HG02981 (cell line): Measurements from ENCODE around the gene KRT78.

Experiments used
- ATAC-seq: cut with Tn5 transposase; IDR thresholded peaks from one replicate; pipeline ENCODE4 v1.9.1; 2021; ENCODE audit warnings: mild to moderate bottlenecking, moderate library complexity; ENCODE audit not compliant: unreplicated experiment

KRT78 gene

DNA sequence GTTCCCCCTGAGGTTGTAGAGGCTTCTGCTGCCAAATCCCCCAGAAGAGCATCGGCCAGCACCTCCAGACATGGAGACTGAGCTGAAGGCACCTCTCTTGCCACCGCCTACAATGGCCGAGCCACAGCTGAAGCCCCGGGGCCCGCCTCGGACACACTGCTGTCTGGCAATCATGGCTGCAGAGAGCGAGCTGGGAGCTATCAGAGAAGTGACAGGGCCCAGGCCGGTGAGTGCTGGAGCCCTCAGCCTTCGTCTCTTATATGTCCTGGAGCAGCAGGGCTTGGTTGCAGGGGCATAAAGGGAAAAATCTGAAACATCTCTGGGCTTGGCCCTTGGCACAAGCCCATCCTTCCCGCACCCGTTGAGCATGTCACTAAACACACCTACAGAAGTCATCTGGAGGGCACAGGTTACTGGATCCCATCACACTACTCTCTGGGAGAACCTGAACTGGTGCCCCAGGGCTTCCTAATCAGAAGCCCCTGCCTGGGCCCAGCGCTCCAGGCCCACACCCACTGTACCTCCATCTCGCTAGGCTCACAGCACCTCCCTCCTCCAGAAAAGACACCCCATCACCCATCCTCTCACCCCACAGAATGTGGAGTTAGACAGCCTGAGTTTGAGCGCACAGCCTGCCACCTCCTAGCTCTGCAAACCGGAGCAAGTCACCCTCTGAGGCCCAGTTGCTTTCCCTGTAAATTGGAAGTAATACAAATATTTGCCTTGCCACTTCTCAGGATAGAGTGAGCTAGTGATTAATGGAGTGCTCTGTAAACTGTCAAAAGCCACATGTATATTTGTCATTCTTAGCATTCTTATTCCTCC, 34.7 kb downstream of the KRT78 start, which contains the start of gene KRT4:
Gene KRT4, minus strand, starts transcription at position 232 of the 825 bp plus-strand sequence. Its CDS starts 58 bp downstream, at position 174.
- no peak for ATAC-seq

DNA sequence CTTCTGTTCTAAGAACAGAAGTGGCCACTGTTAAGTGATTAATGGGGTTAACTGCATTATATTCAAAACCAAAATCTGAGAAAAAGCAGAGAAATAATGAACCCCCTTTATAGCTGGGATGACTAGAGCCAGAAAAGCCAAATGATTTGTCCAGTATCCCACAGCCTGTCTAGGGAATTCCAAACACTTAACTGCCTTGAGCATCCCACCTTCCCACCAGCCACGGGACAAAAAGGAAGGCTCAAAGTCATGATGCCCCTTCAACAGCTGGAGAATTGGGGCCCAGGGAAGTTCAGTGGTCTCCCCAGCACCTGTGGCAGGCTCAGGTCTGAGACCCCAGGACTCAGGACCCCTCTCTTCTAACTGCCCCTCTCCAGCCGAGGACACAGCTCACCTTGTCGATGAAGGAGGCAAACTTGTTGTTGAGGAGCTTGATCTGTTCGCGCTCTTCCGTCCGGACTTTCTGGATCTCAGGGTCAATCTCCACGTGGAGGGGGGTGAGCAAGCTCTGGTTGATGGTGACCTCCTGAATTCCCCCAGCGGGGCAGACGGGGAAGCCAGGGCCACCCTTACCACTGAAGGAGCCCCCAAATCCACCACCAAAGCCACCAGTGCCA, 35.5 kb downstream of the KRT78 start:
- ATAC-seq = no peak

DNA sequence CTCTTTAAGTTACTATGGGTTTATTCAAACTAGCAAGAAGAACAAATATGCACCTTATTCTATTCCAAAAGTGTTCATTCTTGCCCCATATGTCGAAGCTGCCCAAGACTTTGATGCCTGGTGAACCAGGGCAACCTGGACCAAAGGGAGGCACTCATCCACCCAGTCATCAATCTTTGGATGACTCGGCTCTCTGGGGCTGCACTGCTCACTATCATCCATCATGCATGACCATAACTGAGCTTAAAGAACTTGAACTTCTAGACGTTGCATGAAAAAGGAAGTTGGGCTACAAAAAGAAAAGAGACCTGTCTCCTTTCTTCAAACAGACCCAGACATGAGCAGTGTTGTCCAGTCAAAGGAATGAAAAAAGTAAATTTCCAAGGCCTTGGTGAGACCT, 36.0 kb downstream of the KRT78 start:
- ATAC-seq = no peak

DNA sequence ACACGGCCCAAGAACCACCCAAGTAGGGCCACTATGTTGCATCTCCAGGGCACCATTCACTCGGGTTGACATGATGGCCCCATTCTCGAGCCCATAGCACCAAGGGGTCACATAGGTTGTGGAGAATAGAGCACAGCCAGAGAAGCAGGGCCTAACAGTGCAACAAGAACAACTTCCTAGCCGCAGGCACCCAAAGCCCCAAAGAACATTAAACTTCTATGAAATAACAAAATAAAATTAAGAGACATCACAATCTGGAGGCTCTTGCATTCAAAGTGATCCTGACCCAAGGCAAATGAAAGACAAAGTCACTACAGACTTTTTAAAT, 36.8 kb downstream of the KRT78 start:
- no peak for ATAC-seq

DNA sequence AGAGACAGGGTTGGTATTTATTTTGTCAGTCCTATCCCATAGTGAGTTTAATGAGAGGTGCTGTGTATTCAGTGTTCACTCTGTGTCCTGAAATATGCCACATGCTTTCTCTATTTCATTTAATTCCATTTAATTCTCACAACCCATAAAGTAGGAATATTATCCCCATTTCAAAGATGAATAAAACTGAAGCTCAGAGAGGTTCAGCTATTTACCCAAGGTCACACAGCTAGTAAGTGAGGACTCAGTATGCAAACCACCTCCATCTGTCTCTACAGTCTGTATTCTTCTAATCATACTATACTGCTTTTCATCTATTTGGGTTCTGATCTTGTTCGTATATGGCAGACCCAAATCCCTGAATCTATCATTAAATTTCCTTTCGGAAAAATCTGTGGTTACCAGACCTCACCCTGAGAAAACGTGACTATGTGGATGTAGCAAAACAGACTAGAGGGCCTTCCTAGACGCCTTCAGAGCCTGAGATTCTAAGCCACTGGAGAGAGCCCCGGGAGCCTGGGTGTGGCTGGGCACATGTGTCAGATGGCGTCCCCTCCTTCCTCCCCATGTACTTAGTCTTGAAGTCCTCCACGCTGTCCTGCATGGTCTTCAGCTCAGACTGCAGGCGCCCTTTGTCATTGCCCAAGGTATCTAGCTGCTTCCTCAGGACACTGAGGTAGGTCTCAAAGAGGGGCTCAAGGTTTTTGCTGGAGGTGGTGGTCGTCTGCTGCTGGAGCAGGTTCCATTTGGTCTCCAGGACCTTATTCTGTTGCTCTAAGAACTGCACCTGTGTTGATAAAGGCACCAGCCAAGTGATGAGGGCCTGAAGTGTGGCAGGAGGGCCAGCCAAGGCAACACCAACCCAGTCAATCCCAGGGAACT, 37.4 kb downstream of the KRT78 start:
- ATAC-seq = no peak

DNA sequence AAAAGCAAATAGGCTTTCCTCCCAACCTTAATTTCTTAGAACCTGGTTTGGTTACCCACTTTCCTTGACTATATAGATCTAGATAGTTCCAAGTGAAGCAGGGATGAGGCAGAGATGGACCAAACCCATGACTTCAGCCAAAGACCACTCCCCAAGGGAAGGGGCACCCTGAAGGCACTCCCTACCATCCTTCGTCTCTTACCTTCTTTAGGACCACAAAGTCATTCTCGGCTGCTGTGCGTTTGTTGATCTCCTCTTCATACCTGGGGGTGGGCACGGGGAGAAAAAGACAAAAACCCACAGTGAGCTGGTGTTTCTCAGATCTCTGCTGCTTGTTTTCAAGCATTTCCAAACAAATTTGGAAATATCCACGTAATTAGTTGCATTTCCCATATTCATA, 38.2 kb downstream of the KRT78 start:
- ATAC-seq = no peak

DNA sequence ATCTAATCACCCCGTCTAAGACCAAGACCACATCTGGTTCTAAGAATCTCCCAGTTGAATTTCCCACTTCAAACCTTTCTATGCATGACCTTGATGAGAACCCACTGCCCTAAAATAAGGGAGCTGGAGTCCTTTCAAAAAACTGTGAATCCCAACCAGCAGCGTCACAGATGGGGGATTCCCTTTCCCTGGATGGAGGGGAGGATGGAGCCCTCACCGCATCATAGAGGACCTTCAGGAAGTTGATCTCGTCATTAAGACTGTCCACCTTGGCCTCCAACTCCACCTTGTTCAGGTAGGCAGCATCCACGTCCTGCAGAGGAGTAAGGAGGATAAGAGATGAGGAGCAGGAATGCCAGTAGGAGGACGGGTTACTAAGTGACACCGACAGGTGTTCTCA, 39.6 kb downstream of the KRT78 start:
- ATAC-seq = no peak

DNA sequence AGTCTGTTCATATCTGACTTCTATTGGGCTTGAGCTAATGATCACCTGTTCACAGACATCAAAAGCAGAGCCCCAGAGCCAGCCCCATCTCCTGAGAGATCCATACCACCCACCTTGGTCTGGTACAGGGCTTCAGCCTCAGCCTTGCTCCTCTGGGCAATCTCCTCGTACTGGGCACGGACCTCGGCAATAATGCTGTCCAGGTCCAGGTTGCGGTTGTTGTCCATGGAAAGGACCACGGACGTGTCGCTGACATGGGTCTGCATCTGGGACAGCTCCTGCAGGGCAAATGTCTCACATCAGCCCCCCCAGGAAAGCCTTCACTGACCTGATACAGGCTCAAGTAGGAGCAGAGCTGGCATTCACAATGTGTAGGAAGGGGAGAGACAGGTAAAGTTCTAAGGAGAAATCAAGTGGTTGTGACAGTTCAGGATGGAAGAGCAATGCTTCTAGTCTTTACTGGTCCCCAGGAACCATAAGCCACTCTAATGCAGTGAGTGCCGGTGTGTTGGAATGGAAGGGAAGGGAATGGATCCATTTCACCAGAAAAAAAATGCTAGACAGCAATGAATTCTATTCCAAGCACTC, 40.1 kb downstream of the KRT78 start:
- ATAC-seq = no peak

DNA sequence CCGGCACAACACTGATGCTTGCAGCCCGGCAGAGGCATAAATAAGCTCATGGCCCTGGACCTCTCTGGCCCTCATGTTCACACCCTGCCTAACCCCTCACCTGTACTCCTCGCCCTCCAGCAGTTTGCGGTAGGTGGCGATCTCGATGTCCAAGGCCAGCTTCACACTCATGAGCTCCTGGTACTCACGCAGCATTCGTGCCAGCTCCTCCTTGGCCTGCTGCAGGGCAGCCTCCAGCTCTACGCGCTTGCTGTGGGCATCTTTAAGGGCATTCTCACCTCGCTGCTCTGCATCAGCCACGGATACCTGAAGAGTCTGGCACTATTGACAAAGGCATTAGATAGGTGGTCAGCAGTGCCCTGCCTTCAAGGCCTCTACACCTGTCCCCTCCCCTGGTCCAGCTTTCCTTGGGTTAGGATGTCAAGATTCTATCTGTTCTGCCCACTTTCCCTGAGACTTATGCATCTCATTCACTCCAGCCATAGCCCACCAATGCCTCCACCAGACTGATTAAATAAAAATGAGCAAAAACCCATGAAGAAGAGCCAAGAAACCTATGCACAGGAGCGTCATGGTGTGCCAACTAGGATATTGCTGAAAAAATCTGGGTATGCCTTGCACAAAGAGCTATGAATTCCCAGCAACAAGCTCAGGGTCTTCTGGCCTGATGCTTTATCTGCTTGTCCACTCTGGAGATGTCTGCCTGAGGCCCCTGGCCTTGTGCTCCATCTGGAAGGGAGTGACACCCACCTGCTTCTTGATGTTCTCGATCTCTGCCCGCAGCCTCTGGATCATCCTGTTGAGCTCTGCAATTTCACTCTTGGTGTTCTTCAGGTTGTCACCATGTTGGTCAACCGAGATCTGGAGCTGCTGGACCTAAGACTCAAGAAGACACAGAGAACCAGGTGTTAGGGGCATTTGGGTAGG, 41.0 kb downstream of the KRT78 start:
- ATAC-seq = no peak

DNA sequence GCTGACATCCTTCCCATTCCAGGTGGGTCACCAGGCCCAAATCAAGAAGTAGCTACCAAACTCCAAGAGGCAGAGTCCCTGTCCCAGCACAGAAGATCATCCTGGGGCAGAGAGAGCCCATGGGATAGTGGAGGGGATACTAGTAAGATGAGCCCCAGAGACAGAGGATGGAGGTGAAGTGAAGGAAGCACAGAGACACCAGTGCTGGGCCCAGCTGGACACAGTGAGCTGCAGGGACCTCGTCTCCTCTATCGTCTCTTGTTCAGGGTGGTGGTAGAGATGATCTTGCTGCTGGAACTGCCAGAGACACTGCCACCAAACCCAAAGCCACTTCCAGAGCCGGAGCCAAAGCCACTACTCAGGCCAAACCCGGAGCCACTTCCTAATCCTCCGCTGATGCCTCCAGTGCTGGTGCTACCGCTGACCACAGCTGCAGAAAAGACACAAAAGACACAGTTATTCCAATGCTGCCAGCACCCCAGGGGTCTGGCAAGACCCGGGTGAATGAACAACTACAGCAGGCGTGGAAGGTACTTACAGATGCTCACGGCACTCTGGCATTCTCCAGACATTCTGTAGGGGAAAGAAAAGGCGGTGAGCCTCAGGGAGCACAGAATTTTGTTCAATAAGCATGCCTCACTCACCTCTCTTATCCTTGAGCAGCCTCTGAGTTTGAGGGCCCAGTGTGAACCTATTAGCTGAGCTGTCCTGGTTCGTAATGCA, 41.8 kb downstream of the KRT78 start:
- no peak for ATAC-seq

DNA sequence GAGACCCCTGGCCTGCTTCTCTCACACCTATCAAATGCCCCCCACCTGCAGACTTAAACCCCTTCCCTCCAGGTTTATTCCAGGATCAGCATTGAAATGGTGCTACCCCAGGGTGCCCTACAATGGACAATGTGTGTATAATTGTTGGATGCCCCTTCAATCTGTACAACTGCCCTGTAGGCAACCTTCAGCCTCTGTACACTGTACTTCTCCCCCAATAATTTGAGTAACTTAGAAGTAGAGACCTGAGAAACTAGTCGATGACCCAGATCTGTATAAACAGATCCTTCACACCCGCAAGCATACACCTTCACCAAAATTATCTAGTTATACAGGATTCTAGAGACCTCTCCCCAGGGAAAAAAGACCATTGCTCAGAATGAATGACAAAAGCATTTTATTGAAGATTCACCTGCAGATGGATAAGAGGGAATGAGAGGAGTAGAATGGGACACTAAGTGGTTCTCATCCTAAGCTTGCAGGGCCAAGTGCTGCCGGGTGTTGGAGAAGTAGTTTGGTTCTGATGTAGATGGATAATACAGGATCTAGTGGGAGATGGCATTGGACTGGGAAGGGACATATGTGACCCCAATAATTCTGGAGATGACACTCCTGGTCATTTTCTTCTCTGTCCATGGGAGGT, 42.5 kb downstream of the KRT78 start:
- ATAC-seq = no peak

DNA sequence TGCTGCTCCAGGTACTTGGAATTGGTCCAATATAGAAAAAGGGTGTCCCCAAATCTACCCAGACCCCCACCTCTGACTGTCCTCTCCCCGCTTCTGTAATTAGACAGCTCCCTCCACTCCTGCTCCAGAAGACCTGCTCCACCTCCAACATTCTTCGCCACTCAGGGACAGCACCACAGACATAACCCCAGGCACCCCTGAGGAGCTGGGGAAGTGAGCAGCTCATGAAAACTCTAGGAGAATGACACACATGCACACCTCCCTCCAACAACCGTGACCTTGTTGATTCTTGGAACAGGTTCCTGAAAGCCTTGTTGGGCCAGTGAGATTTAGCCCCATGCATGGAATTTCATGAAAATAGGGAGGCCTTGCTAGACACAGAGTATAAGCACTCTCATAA, 43.1 kb downstream of the KRT78 start:
- ATAC-seq = no peak

DNA sequence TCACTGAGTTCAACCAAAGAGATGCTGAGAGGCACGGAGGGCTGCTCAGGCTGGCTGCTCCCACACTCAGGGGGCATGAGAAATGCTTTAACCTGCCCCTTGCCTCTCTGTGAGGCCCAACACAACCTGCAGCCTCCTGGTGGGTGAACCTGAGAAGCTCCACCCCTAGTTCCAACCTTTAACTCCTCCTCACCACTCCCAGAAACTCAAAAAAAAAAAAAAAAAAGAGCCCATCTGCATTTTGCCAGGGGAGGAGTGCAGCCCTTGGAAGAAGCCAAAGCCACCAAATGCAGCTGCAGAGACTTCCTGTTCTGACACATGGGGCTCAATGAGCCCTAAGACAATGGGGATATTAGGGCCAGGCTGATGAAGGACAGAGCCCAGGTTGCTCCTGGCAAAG, 43.8 kb downstream of the KRT78 start:
- ATAC-seq = no peak

DNA sequence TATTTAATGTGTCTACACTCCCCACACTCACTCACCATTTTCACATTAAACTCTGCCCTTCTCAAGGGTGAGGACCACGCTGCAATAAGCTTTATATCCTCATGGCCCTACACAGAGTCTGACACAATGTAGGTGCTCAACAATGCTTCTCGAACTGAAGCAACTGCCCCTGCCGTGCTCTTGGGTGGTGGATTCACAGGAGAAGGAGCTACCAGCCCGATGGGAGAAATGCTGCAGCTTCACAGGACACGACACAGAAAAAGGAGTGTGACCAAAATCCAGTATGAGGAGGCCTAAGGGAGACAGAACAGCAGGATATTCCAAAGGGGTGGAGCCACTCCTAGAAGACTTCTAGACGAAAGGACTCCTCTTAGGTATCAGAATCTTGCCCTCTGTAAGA, 46.4 kb downstream of the KRT78 start:
- no peak for ATAC-seq

DNA sequence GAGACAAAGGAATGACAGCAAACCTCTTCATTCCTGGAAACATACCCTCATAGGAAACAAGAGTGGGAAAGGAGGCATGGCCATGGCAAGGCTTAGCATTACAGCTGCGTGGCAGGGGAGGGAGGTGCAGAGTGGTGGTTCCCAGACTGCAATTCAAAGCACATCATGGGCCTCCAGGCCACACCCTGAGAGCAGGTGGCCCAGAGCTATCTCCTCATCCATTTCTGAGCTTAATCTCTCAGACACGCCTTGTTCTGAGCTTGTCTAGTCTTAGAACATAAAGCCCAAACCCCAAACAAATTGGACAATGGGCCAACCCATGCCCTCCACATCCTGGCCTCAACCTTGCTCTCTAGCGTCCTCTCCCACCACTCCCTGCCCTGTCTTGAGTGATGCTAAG, 47.0 kb downstream of the KRT78 start:
- no peak for ATAC-seq

DNA sequence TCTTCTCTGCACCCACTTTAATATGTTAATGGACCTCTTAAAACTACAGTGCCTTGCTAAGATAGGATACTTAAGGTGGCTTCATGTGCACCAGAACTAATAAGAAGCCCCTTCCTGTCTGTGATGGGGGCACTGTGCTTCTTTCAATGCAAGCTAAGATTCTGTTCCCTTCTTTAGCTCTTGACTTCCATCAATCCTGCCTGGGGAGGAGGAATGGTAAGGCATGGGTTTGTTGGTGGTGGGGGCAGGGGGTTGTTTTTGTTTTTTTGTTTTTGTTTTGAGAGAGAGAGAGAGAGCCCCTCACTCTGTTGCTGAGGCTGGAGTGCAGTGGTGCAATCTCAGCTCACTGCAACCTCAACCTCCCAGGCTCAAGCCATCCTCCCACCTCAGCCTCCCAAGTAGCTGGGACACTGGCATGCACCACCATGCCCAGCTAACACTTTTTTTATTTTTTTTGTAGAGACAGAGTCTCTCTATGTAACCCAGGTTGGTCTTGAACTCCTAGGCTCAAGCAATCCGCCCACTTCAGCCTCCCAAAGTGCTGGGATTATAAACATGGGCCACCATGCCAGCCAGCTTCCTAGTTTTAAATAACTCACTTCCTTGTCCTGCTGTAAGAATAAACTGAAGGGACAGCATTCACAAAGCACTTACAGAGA, 48.4 kb downstream of the KRT78 start:
- no peak for ATAC-seq

DNA sequence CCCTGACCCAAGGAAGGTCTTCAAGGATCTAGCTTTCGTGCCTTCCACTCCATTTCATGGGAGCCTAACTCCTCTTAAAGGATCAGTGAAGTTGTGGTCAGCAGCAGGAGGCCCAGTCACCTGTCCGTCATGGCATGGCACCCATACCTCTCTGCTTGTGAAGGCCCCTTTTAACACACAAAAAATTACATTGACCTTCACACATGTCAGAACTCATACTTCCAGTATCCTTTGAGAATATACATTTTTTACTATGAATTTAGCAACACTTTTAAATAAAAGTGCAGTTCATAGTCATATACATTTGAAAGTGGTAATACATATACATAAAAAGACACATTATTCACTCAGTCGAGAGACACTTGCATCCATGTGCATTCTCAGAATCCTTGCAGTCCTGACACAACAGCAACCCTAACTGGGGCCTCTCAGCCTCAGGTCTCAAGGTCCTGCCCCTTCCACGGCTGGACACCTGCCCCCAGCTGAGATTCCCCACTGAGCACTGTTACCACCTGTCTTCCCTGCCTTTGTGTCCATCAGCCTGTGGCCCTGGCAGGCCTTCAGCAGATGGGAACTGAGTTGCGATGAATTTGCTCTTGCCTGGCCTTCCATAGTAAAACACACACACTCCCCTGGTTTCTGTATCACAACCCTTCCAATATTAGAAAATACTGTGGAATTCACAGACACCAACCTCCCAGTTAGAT, 49.1 kb downstream of the KRT78 start:
- no peak for ATAC-seq
